GM12891 (cell line): ENCODE data around the gene FAM161A.

Experiments
- PAX5 ChIP-seq: IDR thresholded peaks from 2 replicates; pipeline ENCODE4 v1.6.1; 2011; ENCODE audit warnings: low read length, moderate library complexity, mild to moderate bottlenecking; ENCODE audit not compliant: insufficient read depth, severe bottlenecking
- POLR2A ChIP-seq: IDR thresholded peaks from 2 replicates; pipeline ENCODE4 v1.6.1; 2011; ENCODE audit warnings: low read depth, low read length, control low read depth
- POLR2AphosphoS5 ChIP-seq: IDR thresholded peaks from 2 replicates; pipeline ENCODE4 v1.6.1; 2011; ENCODE audit warnings: low read depth, low read length, control low read depth
- POU2F2 ChIP-seq: IDR thresholded peaks from 2 replicates; pipeline ENCODE4 v1.6.1; 2011; ENCODE audit warnings: low read depth, mild to moderate bottlenecking, control low read depth, low read length, moderate library complexity
- SPI1 ChIP-seq: IDR thresholded peaks from 2 replicates; pipeline ENCODE4 v1.6.1; 2011; ENCODE audit warnings: low read depth, low read length, control low read depth
- TAF1 ChIP-seq: IDR thresholded peaks from 2 replicates; pipeline ENCODE4 v1.6.1; 2011; ENCODE audit warnings: low read depth, low read length, control low read depth

DNA sequence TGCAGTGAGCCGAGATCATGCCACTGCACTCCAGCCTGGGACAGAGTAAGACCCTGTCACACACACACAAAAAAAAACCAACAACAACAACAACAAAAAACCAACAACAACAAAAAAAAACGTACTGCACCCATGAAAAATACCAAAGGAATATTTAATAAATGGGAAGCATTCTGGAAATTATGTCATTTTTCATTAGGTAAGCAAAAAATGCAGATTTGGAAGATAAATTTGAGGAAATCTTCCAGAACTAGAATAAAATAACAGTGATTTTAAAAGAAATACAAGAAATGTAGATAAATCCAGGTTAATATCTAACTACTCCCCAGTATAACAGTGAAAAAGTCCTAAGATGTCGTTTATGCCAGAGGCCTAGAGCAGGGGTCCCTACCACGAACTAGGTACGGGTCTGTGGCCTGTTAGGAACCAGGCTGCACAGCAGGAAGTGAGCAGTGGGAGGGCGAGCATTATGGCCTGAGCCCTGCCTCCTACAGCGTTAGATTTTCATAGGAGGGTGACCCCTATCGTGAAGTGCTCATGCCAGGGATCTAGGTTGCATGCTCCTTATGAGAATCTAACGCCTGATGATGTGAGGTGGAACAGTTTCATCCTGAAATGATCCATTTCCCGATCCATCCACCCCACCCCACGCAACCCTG, 21.5 kb downstream of the FAM161A start:
- TF ChIP-seq POLR2A (no peak), POLR2AphosphoS5 (no peak), TAF1 (no peak), SPI1 (no peak), POU2F2 (no peak), PAX5 (no peak)
